Medulla oblongata (tissue), 1 donor: ENCODE measurements around the gene DUSP16.
"Not testable (repeated sequence)": the region's sequence is repeated elsewhere in the genome, so short reads cannot be mapped to it uniquely, and the experiment has no call there.

Source experiments
- DNase-seq: peaks from one replicate; pipeline ENCODE4 v3.0.0-alpha.2; 2015; ENCODE audit errors: extremely low spot score

DUSP16 gene

GRCh38 chr12:12499909-12500604 lies 62.6 kb downstream of the DUSP16 start:
- DNase-seq = no peak

GRCh38 chr12:12498210-12498609 lies 64.5 kb downstream of the DUSP16 start:
- DNase-seq = no peak

DNA sequence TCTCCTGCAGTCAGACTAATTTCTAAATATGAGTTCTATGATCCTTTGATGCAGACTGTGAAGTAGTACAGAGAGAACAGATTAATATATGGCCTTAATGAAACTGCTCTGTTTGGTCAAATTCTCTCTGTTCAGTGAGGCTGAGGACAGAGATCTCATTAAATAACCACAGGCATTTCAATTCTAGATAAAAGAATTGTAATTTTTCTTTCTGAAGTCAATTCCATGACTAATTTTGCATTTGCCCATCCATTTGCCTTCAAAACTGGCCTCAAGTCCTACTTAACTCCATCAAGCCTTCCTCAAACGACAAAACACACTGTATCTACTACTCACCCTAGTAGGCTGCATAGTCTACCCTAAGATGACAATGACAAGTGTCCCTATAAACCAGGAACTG lies 67.1 kb downstream of the DUSP16 start:
- DNase-seq = no peak

DNA sequence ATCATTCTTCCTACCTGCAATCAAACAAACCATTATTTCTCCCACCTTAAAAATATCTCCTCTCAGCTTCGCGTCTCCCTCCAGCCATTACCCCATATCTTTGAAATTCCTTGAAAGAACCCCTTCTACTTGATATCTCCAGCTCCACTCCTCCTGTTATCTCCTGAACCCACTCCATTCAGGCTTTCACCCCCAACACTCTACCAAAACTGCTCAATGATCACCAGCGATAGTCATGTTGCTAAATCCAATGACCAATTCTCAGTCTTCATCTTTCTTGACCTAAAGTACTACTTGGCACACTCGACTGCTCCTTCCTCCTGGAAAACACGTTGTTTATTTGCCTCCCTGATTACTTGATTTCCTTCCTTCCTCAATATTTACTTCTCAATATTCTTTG lies 70.1 kb downstream of the DUSP16 start:
- DNase-seq = no peak

DNA sequence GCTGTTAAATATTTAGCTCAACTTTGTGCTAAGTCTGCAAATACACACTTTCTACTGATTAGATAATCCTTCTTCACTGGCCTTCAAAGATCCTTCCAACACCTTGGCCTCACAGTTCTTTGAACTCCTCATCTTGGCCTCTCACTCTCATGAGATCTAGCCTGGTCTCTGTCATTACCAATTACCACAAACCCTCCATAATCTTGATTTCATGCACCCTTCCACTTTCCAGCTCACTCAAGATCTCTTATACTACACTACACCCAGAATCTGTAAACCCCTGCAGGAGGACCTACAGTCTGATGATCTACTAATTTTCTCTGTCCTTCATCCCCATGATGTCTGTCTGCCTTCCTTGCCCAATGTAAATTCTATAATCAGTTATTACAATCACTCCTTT lies 71.1 kb downstream of the DUSP16 start:
- no peak for DNase-seq

GRCh38 chr12:12488823-12489550 lies 73.7 kb downstream of the DUSP16 start:
- DNase-seq = no peak

DNA sequence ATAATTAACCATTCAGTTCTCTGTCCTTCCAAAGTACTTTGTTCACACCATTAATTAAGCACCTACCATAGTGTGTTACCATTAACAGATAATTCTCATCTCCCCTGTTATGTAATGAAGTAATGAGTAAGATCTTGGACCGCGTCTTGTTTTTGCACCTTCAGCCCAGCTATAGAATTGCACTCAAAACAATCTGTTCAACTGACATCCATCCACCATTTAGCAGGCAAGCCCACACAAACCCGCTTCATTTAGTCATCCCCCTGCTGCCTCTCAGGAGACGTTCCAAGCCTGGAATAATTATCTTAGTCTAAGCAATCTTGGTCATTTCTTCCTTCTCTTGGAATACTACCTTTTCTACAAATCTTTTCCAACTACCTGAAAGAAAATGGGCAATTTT lies 74.4 kb downstream of the DUSP16 start:
- no peak for DNase-seq

- DNase-seq = no peak
Measured at GRCh38 chr12:12487490-12487889, 75.2 kb downstream of the DUSP16 start.

DNA sequence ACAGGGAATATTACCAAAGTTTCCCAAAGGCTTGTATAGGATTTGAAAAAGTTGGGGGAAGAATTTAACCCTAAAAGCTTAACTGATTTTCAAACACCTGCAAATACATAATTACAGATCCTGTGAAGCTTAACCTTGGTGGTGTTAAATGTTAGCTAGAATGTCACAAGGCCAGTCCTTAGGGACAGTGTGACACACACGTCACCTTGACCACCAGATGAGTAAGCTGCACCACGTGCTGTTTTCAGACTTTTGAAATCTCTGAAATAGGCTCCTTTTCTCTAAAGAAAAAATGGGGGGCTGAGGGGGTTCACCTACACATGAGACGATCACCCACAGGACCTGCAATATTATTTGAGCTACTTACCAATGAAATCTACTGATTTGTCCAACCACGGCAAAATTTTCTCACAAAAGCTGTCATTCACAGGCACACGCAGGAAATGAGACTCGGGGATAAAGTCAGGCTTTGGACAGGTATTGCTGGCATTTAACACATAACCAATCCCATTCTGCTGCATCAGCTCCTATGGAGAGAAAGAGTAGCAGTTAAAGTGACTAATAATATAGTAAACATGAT lies 75.9 kb downstream of the DUSP16 start:
- DNase-seq = no peak

GRCh38 chr12:12483438-12483837 lies 79.2 kb downstream of the DUSP16 start:
- DNase-seq = peak; percentile 50

DNA sequence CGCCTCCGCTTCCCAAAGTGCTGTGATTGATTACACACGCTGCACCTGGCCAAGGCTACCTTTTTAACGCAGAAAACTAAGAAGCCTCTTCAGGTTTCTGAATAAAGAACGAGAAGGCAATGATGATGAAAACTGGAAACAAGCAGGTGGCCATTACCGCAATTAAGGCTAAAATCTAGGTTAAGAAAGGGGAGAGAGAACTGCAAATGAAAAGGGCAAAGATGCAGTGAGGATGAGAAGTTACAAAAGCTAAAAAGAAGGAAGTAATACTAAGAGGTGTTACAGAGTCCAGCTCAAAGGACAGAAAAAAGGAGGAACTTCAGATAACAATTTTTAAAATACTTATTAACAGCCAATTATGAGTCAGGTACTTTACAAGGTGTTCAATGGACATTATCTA lies 79.7 kb downstream of the DUSP16 start:
- no peak for DNase-seq

DNA sequence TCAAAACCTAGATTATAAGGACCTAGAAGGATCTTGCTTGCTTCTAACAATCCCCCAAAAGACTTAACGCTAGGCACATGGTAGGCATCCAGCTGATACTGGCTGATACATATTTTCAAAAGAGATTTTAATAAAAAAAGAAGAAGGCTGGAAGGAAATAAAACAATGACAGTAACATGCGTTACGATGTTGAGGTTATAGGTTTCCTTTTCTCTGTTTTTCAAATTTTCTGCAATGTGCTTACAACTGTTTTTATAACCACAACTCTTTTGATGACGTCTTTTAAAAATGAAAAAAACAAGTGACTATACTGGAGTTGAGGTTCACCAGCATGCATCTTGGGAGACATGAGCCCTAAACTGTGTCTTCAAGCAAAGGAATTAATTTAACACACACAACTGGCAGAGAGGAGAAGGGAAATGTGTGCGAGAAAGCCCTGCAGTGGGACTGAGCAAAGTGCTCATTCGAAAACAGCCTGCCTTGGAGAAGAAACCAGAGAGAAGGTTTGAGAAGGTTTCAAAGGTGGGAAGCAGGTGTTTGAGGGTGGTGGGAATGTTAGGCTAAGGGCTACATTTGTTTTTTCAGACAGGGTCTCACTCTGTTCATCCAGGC lies 80.4 kb downstream of the DUSP16 start:
- DNase-seq = no peak

- no peak for DNase-seq
Measured at GRCh38 chr12:12481631-12482030, 81.0 kb downstream of the DUSP16 start.

DNA sequence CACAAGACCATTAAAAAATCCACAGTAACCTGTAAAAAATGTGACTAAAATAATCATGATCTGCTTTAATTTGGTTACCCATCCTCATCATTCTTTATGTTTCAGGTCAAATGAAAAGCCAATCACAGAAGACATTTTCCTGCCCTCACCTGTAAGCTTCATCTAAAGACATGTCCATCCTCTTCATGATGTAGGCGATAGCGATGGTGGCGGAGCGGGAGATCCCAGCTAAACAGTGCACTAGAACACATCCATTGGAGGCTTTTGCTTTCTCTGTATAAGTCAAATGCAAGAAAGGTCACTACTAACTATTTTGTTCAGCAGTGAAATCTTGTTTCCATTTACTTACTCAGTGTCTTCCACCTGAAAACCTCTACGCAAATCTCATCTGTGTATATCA lies 82.6 kb downstream of the DUSP16 start:
- DNase-seq = no peak

DNA sequence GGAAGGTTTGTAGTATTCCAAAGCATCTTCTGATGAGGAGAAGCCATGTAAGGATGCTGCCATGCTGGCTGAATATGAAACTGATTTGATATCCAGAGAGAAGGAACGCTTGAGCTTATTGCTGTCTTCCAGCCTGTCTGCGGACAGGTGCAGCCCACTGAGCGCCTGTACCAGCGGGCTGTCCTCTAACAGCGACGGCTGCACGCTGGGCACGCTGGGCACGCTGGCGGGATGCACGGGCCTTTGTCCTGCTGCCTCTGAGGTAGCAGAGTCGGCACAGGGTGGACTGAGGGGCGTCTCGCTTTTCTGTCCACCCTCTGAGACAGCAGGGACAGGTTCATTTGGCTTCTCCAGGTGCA lies 85.2 kb downstream of the DUSP16 start:
- no peak for DNase-seq

DNA sequence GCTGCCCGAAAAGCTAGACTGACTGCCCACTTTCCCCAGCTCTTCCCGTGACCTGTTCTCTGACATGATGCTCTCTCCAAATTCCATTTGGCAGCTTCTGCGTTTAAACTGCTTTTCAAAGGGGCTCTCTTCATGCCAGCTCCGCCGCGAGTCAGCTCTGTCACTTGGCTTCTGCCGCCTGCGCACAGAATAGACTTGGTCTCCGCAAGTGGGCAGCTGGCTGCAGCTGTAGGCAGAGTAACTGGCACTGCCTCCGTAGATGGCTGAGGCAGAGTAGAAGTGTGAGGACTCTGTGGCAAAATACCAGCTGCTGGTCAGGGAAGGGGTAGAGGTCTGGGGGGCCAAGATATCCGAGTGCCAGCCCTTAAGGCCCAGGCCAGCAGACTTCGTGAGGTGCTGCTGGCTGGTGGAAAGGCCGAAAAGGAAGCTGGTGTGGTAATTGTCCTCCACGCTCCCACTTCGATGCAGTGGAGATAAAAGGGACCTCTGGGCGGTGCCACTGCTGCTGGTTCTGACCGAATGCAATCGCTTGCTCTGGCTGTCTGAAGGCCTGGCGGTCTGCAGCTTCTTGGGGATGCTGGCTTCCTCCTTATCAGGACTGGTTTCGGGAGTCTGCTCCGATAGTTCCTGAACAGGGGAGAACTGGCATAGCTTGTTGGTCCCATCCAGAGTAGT lies 85.7 kb downstream of the DUSP16 start:
- peak; percentile 94 for DNase-seq

DNA sequence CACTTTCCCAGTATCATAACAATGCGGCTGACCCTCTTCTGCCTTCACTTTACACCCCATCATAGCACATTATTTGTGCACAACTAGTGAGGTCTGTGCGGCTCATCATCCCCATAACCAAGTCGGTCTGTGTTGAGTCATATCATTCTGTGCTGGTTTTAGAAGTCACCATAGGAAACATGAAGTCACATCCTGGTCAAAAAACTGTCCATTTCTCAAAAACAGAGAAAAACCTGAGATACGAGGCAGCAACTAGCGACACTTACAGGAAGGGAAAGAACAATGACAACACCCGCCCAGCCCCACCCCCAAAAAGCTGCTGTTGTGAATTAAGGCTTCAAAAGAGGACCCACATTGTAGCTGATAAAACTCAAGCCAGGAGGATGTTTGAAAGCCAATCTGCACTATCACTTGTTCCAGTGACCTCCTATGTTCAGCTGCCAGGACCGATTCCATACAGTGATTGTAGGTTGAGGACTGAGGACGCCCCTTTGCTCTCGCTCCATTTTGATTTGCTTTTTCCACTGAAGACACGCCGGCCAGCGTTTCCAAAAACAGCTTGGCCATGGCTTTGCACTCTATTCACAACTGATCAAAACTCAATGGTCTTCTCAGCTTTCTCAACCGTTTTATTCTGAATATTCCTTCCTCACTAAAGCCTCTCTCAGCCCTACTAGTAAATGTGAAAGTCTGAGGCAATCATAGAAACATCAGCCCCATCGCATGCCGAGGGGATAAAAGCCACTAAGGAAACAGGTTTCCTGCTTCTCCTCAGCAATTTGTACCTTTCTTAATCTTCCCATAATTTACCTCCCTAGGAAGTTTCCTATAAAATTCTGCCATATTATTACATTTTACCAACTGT lies 87.5 kb downstream of the DUSP16 start:
- no peak for DNase-seq

DNA sequence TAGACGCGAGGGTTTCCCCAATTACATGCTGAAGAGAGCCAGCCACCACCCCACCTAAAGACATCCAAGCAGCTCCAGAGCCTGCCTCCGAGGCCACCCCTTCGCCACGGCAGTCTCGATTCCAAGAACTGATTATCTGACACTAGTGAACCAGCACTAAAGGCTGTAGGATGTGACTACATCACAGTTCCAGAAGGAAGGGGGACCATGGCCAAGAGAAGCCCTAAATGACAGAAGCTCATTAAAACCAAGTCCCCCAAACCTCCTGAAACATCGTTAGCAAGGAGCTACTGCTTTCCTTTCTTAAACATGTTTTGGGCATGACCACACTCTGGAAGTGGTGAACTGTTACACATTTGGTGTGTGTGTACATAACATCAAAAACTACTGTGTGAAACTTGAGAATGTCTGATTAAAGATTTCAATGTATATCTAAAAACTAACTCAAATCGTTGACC lies 88.2 kb downstream of the DUSP16 start:
- DNase-seq = no peak

DNA sequence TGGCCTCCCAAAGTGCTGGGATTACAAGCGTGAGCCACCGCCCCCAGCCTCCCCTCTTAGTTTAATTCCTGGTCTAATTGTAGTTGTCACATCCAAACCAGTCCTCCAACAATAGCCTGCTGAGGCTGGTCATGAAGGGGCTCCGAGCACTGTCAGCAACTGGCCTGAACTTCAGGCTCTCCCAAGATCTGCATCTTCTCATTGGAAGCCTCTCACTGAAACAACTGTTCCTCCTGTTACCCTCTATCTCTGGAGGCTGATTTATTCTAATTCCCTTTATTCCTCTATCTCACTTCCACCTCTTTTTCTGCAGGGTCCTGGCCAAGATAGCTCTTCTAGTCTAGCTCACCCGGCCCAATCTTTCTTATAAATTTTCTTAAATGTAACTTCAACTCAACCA lies 89.4 kb downstream of the DUSP16 start:
- DNase-seq = no peak

GRCh38 chr12:12471982-12472961 lies 90.4 kb downstream of the DUSP16 start:
- not testable (repeated sequence) for DNase-seq
